Duodenal mucosa (tissue), 2 donors: ENCODE data around the gene ANKRD60.

ENCODE experiments used
- H3K27ac ChIP-seq: one replicate; pipeline ENCODE4 v1.7.0; 2013; ENCODE audit warnings: low read depth, low read length
- H3K27me3 ChIP-seq, 2 donors: one replicate each; pipeline ENCODE4 v1.7.0; 2013; ENCODE audit warnings: low read length in 2 of 2, control low read depth in 1 of 2; ENCODE audit not compliant: insufficient read depth in 2 of 2, control insufficient read depth in 1 of 2
- H3K36me3 ChIP-seq, 2 donors: one replicate each; pipeline ENCODE4 v1.7.0; 2013; ENCODE audit warnings: low read length in 2 of 2, control low read depth in 1 of 2; ENCODE audit not compliant: insufficient read depth in 2 of 2, control insufficient read depth in 1 of 2
- H3K4me1 ChIP-seq, 2 donors: one replicate each; pipeline ENCODE4 v1.7.0; 2013; ENCODE audit warnings: low read length in 2 of 2, control low read depth in 1 of 2; ENCODE audit not compliant: insufficient read depth in 2 of 2, control insufficient read depth in 1 of 2
- H3K4me3 ChIP-seq, 2 donors: one replicate each; pipeline ENCODE4 v1.7.0; 2013; ENCODE audit warnings: low read length in 2 of 2, low read depth in 1 of 2
- H3K9ac ChIP-seq, 2 donors: one replicate each; pipeline ENCODE4 v1.7.0; 2013; ENCODE audit warnings: low read length in 2 of 2, low read depth in 1 of 2
- H3K9me3 ChIP-seq, 2 donors: one replicate each; pipeline ENCODE4 v1.7.0; 2013; ENCODE audit warnings: low read length in 2 of 2, control low read depth in 1 of 2; ENCODE audit not compliant: control insufficient read depth in 1 of 2

The ANKRD60 gene

DNA sequence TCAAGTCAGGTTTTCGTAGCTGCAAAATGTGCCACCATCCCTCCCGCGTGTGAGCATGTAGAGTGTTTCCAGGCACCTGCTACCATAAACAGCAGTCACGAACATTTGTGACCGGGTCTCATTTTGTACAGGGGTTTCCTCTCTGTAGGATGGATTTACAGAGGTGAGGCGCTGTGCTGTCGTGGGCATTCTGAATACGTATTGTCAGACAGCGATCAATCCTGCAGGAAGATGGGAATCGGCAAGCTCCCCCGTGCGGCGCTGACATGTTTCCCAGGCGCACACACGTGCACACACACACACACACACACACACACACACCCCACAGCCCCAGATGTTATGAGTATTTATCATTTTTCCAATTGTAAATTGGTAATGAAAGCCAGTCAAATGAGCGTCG lies 15.8 kb downstream of the ANKRD60 start:
- H3K9me3 ChIP-seq = no peaks in the 10 kb centered on the region
- H3K4me3 ChIP-seq = no peak overlapping the region
- H3K9ac ChIP-seq = no peak overlapping the region
- no peaks in the 10 kb centered on the region for H3K36me3 ChIP-seq
- peaks cover 5 to 7% of the 10 kb centered on the region in 2 donors for H3K27me3 ChIP-seq
- H3K4me1 ChIP-seq = no peaks in the 10 kb centered on the region
- no peak overlapping the region for H3K27ac ChIP-seq

- Histone ChIP-seq H3K9ac (no peak overlapping the region), H3K4me3 (no peak overlapping the region), H3K36me3 (no peaks in the 10 kb centered on the region), H3K4me1 (no peaks in the 10 kb centered on the region), H3K9me3 (no peaks in the 10 kb centered on the region), H3K27me3 (peaks cover 5 to 7% of the 10 kb centered on the region in 2 donors), H3K27ac (no peak overlapping the region)
Observed at GRCh38 chr20:58210398-58210747, 18.1 kb downstream of the ANKRD60 start.

GRCh38 chr20:58209652-58210397 lies 18.6 kb downstream of the ANKRD60 start:
- Histone ChIP-seq H3K36me3 (no peaks in the 10 kb centered on the region), H3K4me3 (peak overlapping the region in 1 of 2 donors; percentile 32), H3K9ac (peak overlapping the region in 1 of 2 donors; percentile 38), H3K9me3 (no peaks in the 10 kb centered on the region), H3K4me1 (no peaks in the 10 kb centered on the region), H3K27ac (no peak overlapping the region), H3K27me3 (peaks cover 5 to 7% of the 10 kb centered on the region in 2 donors)

GRCh38 chr20:58208944-58209343 lies 19.5 kb downstream of the ANKRD60 start:
- Histone ChIP-seq H3K4me3 (no peak overlapping the region), H3K9me3 (no peaks in the 10 kb centered on the region), H3K9ac (peak overlapping the region in 1 of 2 donors; percentile 15), H3K4me1 (no peaks in the 10 kb centered on the region), H3K27me3 (peaks cover 5 to 7% of the 10 kb centered on the region in 2 donors), H3K36me3 (no peaks in the 10 kb centered on the region), H3K27ac (no peak overlapping the region)

- Histone ChIP-seq H3K27ac (no peak overlapping the region), H3K9ac (no peak overlapping the region), H3K27me3 (peaks cover 5 to 7% of the 10 kb centered on the region in 2 donors), H3K36me3 (no peaks in the 10 kb centered on the region), H3K9me3 (no peaks in the 10 kb centered on the region), H3K4me3 (no peak overlapping the region), H3K4me1 (no peaks in the 10 kb centered on the region)
Observed at GRCh38 chr20:58205850-58206249, 22.6 kb downstream of the ANKRD60 start.

GRCh38 chr20:58202044-58202443 lies 26.4 kb downstream of the ANKRD60 start:
- Histone ChIP-seq H3K9ac (no peak overlapping the region), H3K27ac (no peak overlapping the region), H3K4me1 (no peaks in the 10 kb centered on the region), H3K9me3 (no peaks in the 10 kb centered on the region), H3K4me3 (no peak overlapping the region), H3K36me3 (no peaks in the 10 kb centered on the region), H3K27me3 (no peaks in the 10 kb centered on the region)

DNA sequence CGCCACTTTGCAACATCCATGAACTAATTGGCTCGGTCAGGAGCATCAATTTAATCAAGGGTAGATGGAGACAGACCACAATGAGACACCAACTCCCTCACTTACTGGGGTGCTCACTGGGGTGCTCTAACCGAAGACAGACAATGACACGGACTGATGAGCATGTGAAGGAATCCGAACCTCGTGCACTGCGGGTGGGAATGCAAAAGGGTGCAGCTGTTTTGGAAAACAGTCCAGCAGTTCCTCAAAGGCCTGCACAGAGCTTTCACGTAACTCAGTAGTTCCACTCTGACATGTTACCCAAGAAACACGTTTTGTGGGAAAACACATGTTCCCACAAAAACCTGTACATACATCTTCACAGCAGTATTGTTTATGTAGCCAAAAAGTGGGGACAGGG lies 26.8 kb downstream of the ANKRD60 start:
- no peaks in the 10 kb centered on the region for H3K27me3 ChIP-seq
- H3K9me3 ChIP-seq = no peaks in the 10 kb centered on the region
- H3K9ac ChIP-seq = no peak overlapping the region
- H3K4me3 ChIP-seq = no peak overlapping the region
- H3K4me1 ChIP-seq = no peaks in the 10 kb centered on the region
- H3K36me3 ChIP-seq = no peaks in the 10 kb centered on the region
- H3K27ac ChIP-seq = no peak overlapping the region

DNA sequence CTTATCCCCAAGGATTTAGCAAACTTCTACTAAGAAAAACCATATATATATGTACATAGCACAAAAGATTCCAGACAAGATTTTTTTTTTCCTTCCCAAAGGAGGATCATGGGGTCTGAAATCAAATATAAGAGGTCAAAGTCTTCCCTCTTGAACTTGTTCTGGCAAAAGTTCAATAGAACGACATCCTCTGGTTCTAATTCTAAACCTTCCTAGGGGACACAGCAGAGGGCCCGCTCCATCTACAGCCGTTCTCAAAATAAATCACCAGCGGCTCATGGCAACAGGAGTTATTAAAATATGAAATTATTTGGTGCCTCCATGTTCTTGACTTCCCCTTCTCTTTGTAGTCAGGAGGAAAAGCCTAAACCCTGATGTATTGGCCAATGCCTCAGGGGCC lies 29.0 kb downstream of the ANKRD60 start:
- Histone ChIP-seq H3K27me3 (no peaks in the 10 kb centered on the region), H3K36me3 (no peaks in the 10 kb centered on the region), H3K9me3 (no peaks in the 10 kb centered on the region), H3K4me1 (no peaks in the 10 kb centered on the region), H3K9ac (no peak overlapping the region), H3K4me3 (no peak overlapping the region), H3K27ac (no peak overlapping the region)

DNA sequence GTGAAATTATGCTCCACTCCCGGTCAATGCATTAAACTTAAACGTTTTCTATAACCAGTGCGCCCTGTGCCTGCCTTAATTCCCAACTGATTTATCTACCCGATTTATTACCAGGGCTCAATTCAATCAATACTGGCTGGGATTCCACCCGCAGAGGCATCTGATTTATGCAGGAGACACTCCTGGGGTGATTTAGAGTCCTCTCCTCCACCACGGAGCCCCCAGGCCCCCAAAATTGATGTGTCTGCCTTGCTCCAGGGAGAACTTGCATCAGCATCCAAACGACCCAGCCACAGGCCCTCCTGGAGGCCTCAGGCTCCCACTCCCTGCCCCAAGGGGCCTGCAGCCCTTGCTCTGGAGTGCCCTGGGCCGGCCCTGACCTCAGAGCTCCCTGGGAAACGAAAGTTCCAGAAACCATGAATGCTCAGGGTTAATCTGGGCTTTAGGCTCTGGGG lies 29.5 kb downstream of the ANKRD60 start:
- H3K36me3 ChIP-seq = no peaks in the 10 kb centered on the region
- H3K4me1 ChIP-seq = no peaks in the 10 kb centered on the region
- H3K9ac ChIP-seq = no peak overlapping the region
- no peaks in the 10 kb centered on the region for H3K9me3 ChIP-seq
- H3K27me3 ChIP-seq = no peaks in the 10 kb centered on the region
- H3K27ac ChIP-seq = no peak overlapping the region
- H3K4me3 ChIP-seq = no peak overlapping the region

- H3K27ac ChIP-seq = no peak overlapping the region
- H3K9ac ChIP-seq = no peak overlapping the region
- no peaks in the 10 kb centered on the region for H3K27me3 ChIP-seq
- H3K4me1 ChIP-seq = no peaks in the 10 kb centered on the region
- H3K4me3 ChIP-seq = no peak overlapping the region
- no peaks in the 10 kb centered on the region for H3K9me3 ChIP-seq
- no peaks in the 10 kb centered on the region for H3K36me3 ChIP-seq
Observed at GRCh38 chr20:58198384-58198783, 30.1 kb downstream of the ANKRD60 start.

DNA sequence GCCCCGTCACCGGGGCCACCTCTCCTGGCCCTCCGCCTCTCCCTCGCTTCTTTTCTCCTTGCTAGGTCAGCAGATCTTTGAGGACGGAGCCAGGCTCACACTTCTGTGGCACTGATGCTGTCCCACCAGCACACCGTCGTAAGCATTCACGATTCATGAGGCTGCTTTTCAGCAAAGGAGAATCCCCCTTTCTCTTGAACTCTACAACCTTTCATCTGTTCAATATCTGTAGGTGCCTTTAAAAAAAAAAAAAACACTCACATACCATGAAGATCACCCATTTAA lies 31.3 kb downstream of the ANKRD60 start:
- Histone ChIP-seq H3K9ac (no peak overlapping the region), H3K4me3 (no peak overlapping the region)

More for the DNA sequence above, 31.3 kb downstream of the ANKRD60 start:
- Histone ChIP-seq H3K36me3 (no peaks in the 10 kb centered on the region), H3K27ac (no peak overlapping the region), H3K4me1 (no peaks in the 10 kb centered on the region), H3K27me3 (peaks cover 0 to 3% of the 10 kb centered on the region in 2 donors), H3K9me3 (no peaks in the 10 kb centered on the region)
